Measurements from ENCODE around the gene C1QTNF1. TPM values are rescaled to one million over a fixed set of nuclear protein-coding genes. Genes with fewer than 3 reads are reported as not detected.

C1QTNF1 gene
- total and polyA plus RNA-seq, 8 donors: 2.9 to 20.3 (median 12.7) TPM

- intact Hi-C loops (cut with DNase I; ENCODE audit: low total_unique reads): no loop called here
- Histone ChIP-seq H3K36me3 (peaks cover 53 to 75% (median 73%) of the 10 kb centered on the region in 4 donors), H3K4me3 (no peak overlapping the region), H3K9me3 (no peaks in the 10 kb centered on the region), H3K27ac (no peak overlapping the region), H3K27me3 (no peaks in the 10 kb centered on the region), H3K4me1 (peaks cover 8 to 21% (median 19%) of the 10 kb centered on the region in 4 donors)
- DNase-seq: no peak
- no peak for TF ChIP-seq POLR2AphosphoS5 (IDR thresholded peaks at IDR 0.05)
- no peak for TF ChIP-seq POLR2A (IDR thresholded peaks at IDR 0.05)
- no peak for TF ChIP-seq CTCF (IDR thresholded peaks at IDR 0.05)
- TF ChIP-seq EP300 (IDR thresholded peaks at IDR 0.05): no peak
- 91 to 95% (median 94%) methylated on average over 22 of the region's 22 CpGs for WGBS, 5 donors
Observed at GRCh38 chr17:79079421-79080200, 55.6 kb downstream of the C1QTNF1 start.

- H3K27ac ChIP-seq: no peak overlapping the region
- H3K9me3 ChIP-seq: no peaks in the 10 kb centered on the region
- TF ChIP-seq POLR2A (IDR thresholded peaks at IDR 0.05) (no peak), POLR2AphosphoS5 (IDR thresholded peaks at IDR 0.05) (no peak), EP300 (IDR thresholded peaks at IDR 0.05) (no peak), CTCF (IDR thresholded peaks at IDR 0.05) (no peak)
- peaks cover 7 to 19% (median 16%) of the 10 kb centered on the region in 4 donors for H3K4me1 ChIP-seq
- no peak overlapping the region for H3K4me3 ChIP-seq
- peaks cover 59 to 82% (median 81%) of the 10 kb centered on the region in 4 donors for H3K36me3 ChIP-seq
- intact Hi-C loops (cut with DNase I; ENCODE audit: low total_unique reads): no loop called here
- DNase-seq: no peak
- 89 to 91% (median 90%) methylated on average over 17 to 18 of the region's 18 CpGs for WGBS, 5 donors
- no peaks in the 10 kb centered on the region for H3K27me3 ChIP-seq
Observed at GRCh38 chr17:79080349-79080748, 56.4 kb downstream of the C1QTNF1 start.

GRCh38 chr17:79080761-79081290, 56.9 kb downstream of the C1QTNF1 start:
- Histone ChIP-seq H3K4me3 (no peak overlapping the region), H3K27me3 (no peaks in the 10 kb centered on the region), H3K27ac (no peak overlapping the region), H3K9me3 (no peaks in the 10 kb centered on the region), H3K36me3 (peaks cover 64 to 87% (median 85%) of the 10 kb centered on the region in 4 donors), H3K4me1 (peaks cover 3 to 15% (median 12%) of the 10 kb centered on the region in 4 donors)
- no peak for TF ChIP-seq POLR2AphosphoS5 (IDR thresholded peaks at IDR 0.05)
- no peak for TF ChIP-seq POLR2A (IDR thresholded peaks at IDR 0.05)
- TF ChIP-seq CTCF (IDR thresholded peaks at IDR 0.05): no peak
- no peak for TF ChIP-seq EP300 (IDR thresholded peaks at IDR 0.05)
- WGBS, 5 donors: 90 to 99% (median 96%) methylated on average over 17 of the region's 17 CpGs
- peak in 1 of 2 donors; percentile 1 for DNase-seq
- intact Hi-C loops (cut with DNase I; ENCODE audit: low total_unique reads): no loop called here

- Histone ChIP-seq H3K4me1 (peaks cover 0 to 6% (median 3%) of the 10 kb centered on the region in 4 donors), H3K9me3 (no peaks in the 10 kb centered on the region), H3K27ac (no peak overlapping the region), H3K27me3 (no peaks in the 10 kb centered on the region), H3K4me3 (no peak overlapping the region), H3K36me3 (peaks cover 67 to 95% (median 94%) of the 10 kb centered on the region in 4 donors)
- 63 to 76% (median 65%) methylated on average over 19 to 20 of the region's 20 CpGs for WGBS, 5 donors
- DNase-seq: peak in 1 of 2 donors; percentile 12
- TF ChIP-seq POLR2A (IDR thresholded peaks at IDR 0.05) (no peak), CTCF (IDR thresholded peaks at IDR 0.05) (no peak), EP300 (IDR thresholded peaks at IDR 0.05) (no peak)
- intact Hi-C loops (cut with DNase I; ENCODE audit: low total_unique reads): no loop called here
Observed at GRCh38 chr17:79081571-79082276, 57.8 kb downstream of the C1QTNF1 start.
